PC-9 (cell line): ENCODE data around the gene POLD4. TPM values are rescaled to one million over a fixed set of nuclear protein-coding genes. Genes with fewer than 3 reads are reported as not detected.

ENCODE experiments used
- BruUV-seq: library from RNA; stranded (reverse); fragments of 400-500 nt; replicated peaks from 2 replicates; lab custom pipeline; 2021; lab: Mats Ljungman, UMichigan
- CTCF ChIA-PET: fragments of 300-600 bp; sonication (Branson Sonifier 250); formaldehyde crosslinking; loops from one replicate; lab custom pipeline; 2022; ENCODE audit warnings: antibody characterized with exemption; lab: Charles Lee
- POLR2A ChIA-PET: fragments of 300-600 bp; sonication (Branson Sonifier 250); formaldehyde crosslinking; loops from one replicate; lab custom pipeline; 2022; ENCODE audit warnings: antibody characterized with exemption; ENCODE audit not compliant: unreplicated experiment; lab: Charles Lee
- DNase-seq, 2 experiments: peaks; one replicate each; pipeline versions ENCODE4 v3.0.0 to v3.0.0-alpha.2; 2015 to 2022; ENCODE audit warnings: mixed read lengths in 1 of 2
- H2AFZ ChIP-seq: fragments of 200-600 bp; sonication (generic); 2 replicates; pipeline ENCODE4 v1.8.1; 2017; ENCODE audit warnings: antibody characterized with exemption
- H3F3A ChIP-seq: fragments of 200-600 bp; sonication (generic); 2 replicates; pipeline ENCODE4 v1.8.1; 2017; ENCODE audit warnings: antibody characterized with exemption, mild to moderate bottlenecking, low read depth; ENCODE audit not compliant: insufficient read depth
- H3K27ac ChIP-seq: fragments of 200-600 bp; sonication (generic); 2 replicates; pipeline ENCODE4 v1.6.1; 2016; ENCODE audit warnings: mixed run types
- H3K27me3 ChIP-seq: fragments of 200-600 bp; sonication (generic); 2 replicates; pipeline ENCODE4 v1.6.1; 2016; ENCODE audit warnings: low read depth, mixed run types; ENCODE audit not compliant: insufficient read depth
- H3K36me3 ChIP-seq: fragments of 200-600 bp; sonication (generic); 2 replicates; pipeline ENCODE4 v1.6.1; 2016; ENCODE audit warnings: low read depth, mixed run types
- H3K4me1 ChIP-seq: fragments of 200-600 bp; sonication (generic); replicated peaks from 2 replicates; pipeline ENCODE4 v1.6.1; 2016; ENCODE audit warnings: mixed run types; ENCODE audit not compliant: insufficient read depth
- H3K4me2 ChIP-seq: fragments of 200-600 bp; sonication (generic); 2 replicates; pipeline ENCODE4 v1.6.1; 2017; ENCODE audit warnings: mixed run types
- H3K4me3 ChIP-seq: fragments of 200-600 bp; sonication (generic); 2 replicates; pipeline ENCODE4 v1.6.1; 2016; ENCODE audit warnings: mixed run types
- H3K79me2 ChIP-seq: fragments of 200-600 bp; sonication (generic); 2 replicates; pipeline ENCODE4 v1.6.1; 2017; ENCODE audit warnings: low read depth, mixed run types
- H3K9me2 ChIP-seq: fragments of 200-600 bp; sonication (generic); 2 replicates; pipeline ENCODE4 v1.8.1; 2017; ENCODE audit warnings: mild to moderate bottlenecking; ENCODE audit not compliant: insufficient read depth
- H3K9me3 ChIP-seq: fragments of 200-600 bp; sonication (generic); 2 replicates; pipeline ENCODE4 v1.8.1; 2016; ENCODE audit warnings: low read depth; ENCODE audit not compliant: insufficient read depth
- H4K20me1 ChIP-seq: fragments of 200-600 bp; sonication (generic); 2 replicates; pipeline ENCODE4 v1.8.1; 2017; ENCODE audit not compliant: insufficient read depth
- EZH2 ChIP-seq: fragments of 200-600 bp; sonication (generic); IDR thresholded peaks from 2 replicates; pipeline ENCODE4 v1.8.0; 2017; ENCODE audit warnings: antibody characterized with exemption, low read depth
- intact Hi-C: fragments of 100-400 bp; cut with micrococcal nuclease; formaldehyde crosslinking; loops from one replicate; pipeline ENCODE4 v1.10.0; 2022; ENCODE audit not compliant: unreplicated experiment
- total RNA-seq: library from RNA; stranded (reverse); gene quantifications from 2 replicates; pipeline ENCODE4 v1.2.3, GENCODE V29; 2021
- TF ChIP-seq, protein P1 (sequence below): fragments of 200-600 bp; sonication (generic); conservative IDR thresholded peaks from 2 replicates; pipeline ENCODE4 v1.6.1; 2017; ENCODE audit warnings: mixed run types, antibody characterized with exemption, mild to moderate bottlenecking, moderate library complexity

Gene POLD4
- total RNA-seq, 1 experiment from 2014 or later: 67.1 TPM

DNA sequence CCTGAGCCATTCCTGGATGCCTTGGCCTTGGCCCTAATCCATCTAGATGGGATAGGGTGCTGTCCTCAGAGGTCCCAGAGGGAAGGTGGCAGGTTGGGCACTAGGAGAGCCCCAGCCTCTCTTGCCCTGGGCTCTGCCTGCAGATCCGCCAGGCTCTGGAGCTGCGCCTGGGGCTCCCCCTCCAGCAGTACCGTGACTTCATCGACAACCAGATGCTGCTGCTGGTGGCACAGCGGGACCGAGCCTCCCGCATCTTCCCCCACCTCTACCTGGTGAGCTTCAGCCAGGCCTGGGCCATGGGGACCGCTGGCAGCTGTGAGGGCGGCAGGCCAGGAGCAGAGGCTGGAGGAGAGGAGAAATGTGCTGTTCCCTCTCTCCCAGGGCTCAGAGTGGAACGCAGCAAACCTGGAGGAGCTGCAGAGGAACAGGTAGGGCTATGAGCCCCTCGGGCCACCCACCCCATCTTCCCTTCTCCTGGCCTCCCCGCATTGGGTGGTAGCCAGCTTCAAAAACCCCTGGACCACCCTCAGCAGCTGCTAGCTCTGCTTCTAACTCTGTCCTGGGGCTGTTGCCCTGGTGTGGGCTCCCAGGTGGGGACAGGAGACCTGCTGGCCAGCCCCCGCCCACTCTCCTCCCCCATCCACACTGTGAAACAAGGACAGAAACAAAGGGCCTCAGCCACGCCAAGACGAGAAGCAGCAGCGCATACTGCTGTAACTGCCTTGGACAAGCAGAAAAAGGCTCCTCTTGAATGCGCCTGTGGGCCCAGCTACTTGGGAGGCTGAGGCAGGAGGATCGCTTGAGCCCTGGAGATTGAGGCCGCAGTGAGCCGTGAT is 45.1 kb downstream of the POLD4 start:
- CTCF ChIA-PET: no interaction called here

GRCh38 chr11:67307545-67308001 is 45.8 kb downstream of the POLD4 start:
- Histone ChIP-seq H3K4me3 (no peak overlapping the region), H3F3A (peaks cover 46% of the 10 kb centered on the region), H3K9me3 (no peaks in the 10 kb centered on the region), H3K27ac (no peak overlapping the region), H3K36me3 (peaks cover 5% of the 10 kb centered on the region; the same call in 1 of the 2 replicates), H3K4me1 (peaks cover 43% of the 10 kb centered on the region), H2AFZ (no peak overlapping the region), H3K79me2 (peaks cover 27% of the 10 kb centered on the region), H3K9me2 (no peaks in the 10 kb centered on the region), H4K20me1 (no peaks in the 10 kb centered on the region), H3K4me2 (no peak overlapping the region), H3K27me3 (no peaks in the 10 kb centered on the region)
- no peak for DNase-seq
- BruUV-seq: no TSS peak
- POLR2A ChIA-PET: interaction anchor here (0.7 kb wide), 1 partner anchor 19 kb away, joined by 6 read pairs; the partner anchor contains the start of gene ANKRD13D
- TF ChIP-seq EZH2: no peak
- TF ChIP-seq, protein P1, sequence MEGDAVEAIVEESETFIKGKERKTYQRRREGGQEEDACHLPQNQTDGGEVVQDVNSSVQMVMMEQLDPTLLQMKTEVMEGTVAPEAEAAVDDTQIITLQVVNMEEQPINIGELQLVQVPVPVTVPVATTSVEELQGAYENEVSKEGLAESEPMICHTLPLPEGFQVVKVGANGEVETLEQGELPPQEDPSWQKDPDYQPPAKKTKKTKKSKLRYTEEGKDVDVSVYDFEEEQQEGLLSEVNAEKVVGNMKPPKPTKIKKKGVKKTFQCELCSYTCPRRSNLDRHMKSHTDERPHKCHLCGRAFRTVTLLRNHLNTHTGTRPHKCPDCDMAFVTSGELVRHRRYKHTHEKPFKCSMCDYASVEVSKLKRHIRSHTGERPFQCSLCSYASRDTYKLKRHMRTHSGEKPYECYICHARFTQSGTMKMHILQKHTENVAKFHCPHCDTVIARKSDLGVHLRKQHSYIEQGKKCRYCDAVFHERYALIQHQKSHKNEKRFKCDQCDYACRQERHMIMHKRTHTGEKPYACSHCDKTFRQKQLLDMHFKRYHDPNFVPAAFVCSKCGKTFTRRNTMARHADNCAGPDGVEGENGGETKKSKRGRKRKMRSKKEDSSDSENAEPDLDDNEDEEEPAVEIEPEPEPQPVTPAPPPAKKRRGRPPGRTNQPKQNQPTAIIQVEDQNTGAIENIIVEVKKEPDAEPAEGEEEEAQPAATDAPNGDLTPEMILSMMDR: no peak
- intact Hi-C loops: no loop called here
- CTCF ChIA-PET: no interaction called here

More for the DNA sequence above, 45.1 kb downstream of the POLD4 start:
- no peaks in the 10 kb centered on the region for H3K27me3 ChIP-seq
- H3K36me3 ChIP-seq: peaks cover 5% of the 10 kb centered on the region; the same call in 1 of the 2 replicates
- H2AFZ ChIP-seq: no peak overlapping the region
- peaks cover 27% of the 10 kb centered on the region for H3K79me2 ChIP-seq
- TF ChIP-seq, protein P1: no peak
- TF ChIP-seq EZH2: no peak
- no peaks in the 10 kb centered on the region for H3K9me2 ChIP-seq
- intact Hi-C loops: no loop called here
- no TSS peak for BruUV-seq
- no peak overlapping the region for H3K4me3 ChIP-seq
- DNase-seq: no peak
- H3K4me1 ChIP-seq: peaks cover 45% of the 10 kb centered on the region
- POLR2A ChIA-PET: interaction anchor here (0.6 to 0.7 kb wide), 2 partner anchors 19 to 253 kb away, joined by 5 to 6 read pairs; partner anchors contain the start of gene ANKRD13D
- peaks cover 47% of the 10 kb centered on the region for H3F3A ChIP-seq
- no peaks in the 10 kb centered on the region for H4K20me1 ChIP-seq
- H3K27ac ChIP-seq: no peak overlapping the region
- no peak overlapping the region for H3K4me2 ChIP-seq
- no peaks in the 10 kb centered on the region for H3K9me3 ChIP-seq

- peaks cover 45% of the 10 kb centered on the region for H3F3A ChIP-seq
- H4K20me1 ChIP-seq: no peaks in the 10 kb centered on the region
- TF ChIP-seq EZH2: no peak
- TF ChIP-seq, protein P1: no peak
- no peak overlapping the region for H2AFZ ChIP-seq
- H3K4me3 ChIP-seq: no peak overlapping the region
- no peaks in the 10 kb centered on the region for H3K9me3 ChIP-seq
- H3K36me3 ChIP-seq: peaks cover 5% of the 10 kb centered on the region; the same call in 1 of the 2 replicates
- DNase-seq: no peak
- POLR2A ChIA-PET: no interaction called here
- H3K4me1 ChIP-seq: peaks cover 43% of the 10 kb centered on the region
- intact Hi-C loops: no loop called here
- H3K9me2 ChIP-seq: no peaks in the 10 kb centered on the region
- BruUV-seq: no TSS peak
- no peaks in the 10 kb centered on the region for H3K27me3 ChIP-seq
- no peak overlapping the region for H3K4me2 ChIP-seq
- peaks cover 27% of the 10 kb centered on the region for H3K79me2 ChIP-seq
- CTCF ChIA-PET: no interaction called here
- no peak overlapping the region for H3K27ac ChIP-seq
Measured at GRCh38 chr11:67306769-67307544, 46.4 kb downstream of the POLD4 start.
